HG03571 (cell line): Measurements from ENCODE around the gene EHMT2.
"Not testable (repeated sequence)": the region's sequence is repeated elsewhere in the genome, so short reads cannot be mapped to it uniquely, and the experiment has no call there.

Experiments
- ATAC-seq: cut with Tn5 transposase; IDR thresholded peaks from one replicate; pipeline ENCODE4 v1.9.1; 2021; ENCODE audit not compliant: unreplicated experiment

Gene EHMT2

GRCh38 chr6:31874084-31874670 is 23.3 kb downstream of the EHMT2 start:
- ATAC-seq = no peak

- ATAC-seq = no peak
These were observed 26.3 kb downstream of the EHMT2 start for GRCh38 chr6:31871046-31871659.

GRCh38 chr6:31870385-31870921 is 27.0 kb downstream of the EHMT2 start:
- no peak for ATAC-seq

- ATAC-seq = no peak
These were observed 28.2 kb downstream of the EHMT2 start for GRCh38 chr6:31869343-31869742.

- not testable (repeated sequence) for ATAC-seq
These were observed 28.9 kb downstream of the EHMT2 start for GRCh38 chr6:31868658-31868971.

- ATAC-seq = no peak
These were observed 32.0 kb downstream of the EHMT2 start for GRCh38 chr6:31865205-31866118.

- no peak for ATAC-seq
These were observed 32.7 kb downstream of the EHMT2 start for GRCh38 chr6:31864818-31865204.

GRCh38 chr6:31864123-31864562 is 33.4 kb downstream of the EHMT2 start:
- ATAC-seq = not testable (repeated sequence)

- ATAC-seq = peak; percentile 82
These were observed 34.9 kb downstream of the EHMT2 start, which contains the start of gene NEU1 for GRCh38 chr6:31862344-31863235. Gene NEU1, minus strand, starts transcription at chr6:31862821. Its CDS starts 45 bp downstream, at chr6:31862776.

- no peak for ATAC-seq
These were observed 35.6 kb downstream of the EHMT2 start for GRCh38 chr6:31861919-31862343.

- ATAC-seq = no peak
These were observed 36.3 kb downstream of the EHMT2 start for GRCh38 chr6:31861150-31861549.

- ATAC-seq = no peak
These were observed 37.1 kb downstream of the EHMT2 start for GRCh38 chr6:31860349-31860748.

GRCh38 chr6:31859923-31860322 is 37.6 kb downstream of the EHMT2 start:
- no peak for ATAC-seq

- no peak for ATAC-seq
These were observed 38.8 kb downstream of the EHMT2 start for GRCh38 chr6:31858707-31859106.

GRCh38 chr6:31857774-31858173 is 39.7 kb downstream of the EHMT2 start:
- ATAC-seq = not testable (repeated sequence)

GRCh38 chr6:31851980-31852718 is 45.3 kb downstream of the EHMT2 start:
- not testable (repeated sequence) for ATAC-seq

- no peak for ATAC-seq
These were observed 46.0 kb downstream of the EHMT2 start for GRCh38 chr6:31851485-31851832.

- ATAC-seq = no peak
These were observed 46.6 kb downstream of the EHMT2 start for GRCh38 chr6:31850765-31851484.

GRCh38 chr6:31847276-31847978 is 50.1 kb downstream of the EHMT2 start:
- no peak for ATAC-seq
